Umbilical cord (tissue), 2 donors: ENCODE measurements around the gene OR56A4. TPM values are rescaled to one million over a fixed set of nuclear protein-coding genes. Genes with fewer than 3 reads are reported as not detected.

Experiments
- DNase-seq: peaks from one replicate; pipeline ENCODE4 v3.0.0-alpha.2; 2015; ENCODE audit warnings: low spot score
- total RNA-seq: library from RNA; depleted of rRNA; stranded (reverse); fragments of >200 nt; gene quantifications from one replicate; pipeline ENCODE4 v1.2.3, GENCODE V29; 2014; ENCODE audit warnings: low replicate concordance; ENCODE audit not compliant: insufficient read depth

Gene OR56A4, protein sequence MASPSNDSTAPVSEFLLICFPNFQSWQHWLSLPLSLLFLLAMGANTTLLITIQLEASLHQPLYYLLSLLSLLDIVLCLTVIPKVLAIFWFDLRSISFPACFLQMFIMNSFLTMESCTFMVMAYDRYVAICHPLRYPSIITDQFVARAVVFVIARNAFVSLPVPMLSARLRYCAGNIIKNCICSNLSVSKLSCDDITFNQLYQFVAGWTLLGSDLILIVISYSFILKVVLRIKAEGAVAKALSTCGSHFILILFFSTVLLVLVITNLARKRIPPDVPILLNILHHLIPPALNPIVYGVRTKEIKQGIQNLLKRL
- 2.4 TPM for total RNA-seq

DNA sequence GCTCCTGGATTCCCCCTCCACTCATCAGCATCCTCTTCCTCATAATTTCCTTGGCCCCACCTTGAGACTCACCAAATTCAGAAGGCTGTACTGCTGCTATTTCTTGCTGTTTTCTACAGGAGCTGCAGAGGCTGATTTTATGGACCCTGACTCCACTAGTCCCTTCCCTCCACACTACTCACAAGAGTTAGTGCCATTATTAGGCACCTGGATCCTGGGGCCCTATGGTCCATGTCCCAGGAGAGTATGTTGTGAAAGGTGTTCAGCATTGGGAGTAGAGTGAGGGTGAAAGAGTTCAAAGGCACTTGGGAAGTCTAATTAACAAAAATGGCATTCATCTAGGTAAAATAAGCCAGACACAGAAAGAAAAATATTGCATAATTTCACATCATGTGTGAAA is at the start of gene OR56A4:
Gene OR56A4, minus strand, starts transcription at position 101 of the 400 bp plus-strand sequence. CDS start 3,954 bp downstream, outside the sequence.
- DNase-seq, result no peak

DNA sequence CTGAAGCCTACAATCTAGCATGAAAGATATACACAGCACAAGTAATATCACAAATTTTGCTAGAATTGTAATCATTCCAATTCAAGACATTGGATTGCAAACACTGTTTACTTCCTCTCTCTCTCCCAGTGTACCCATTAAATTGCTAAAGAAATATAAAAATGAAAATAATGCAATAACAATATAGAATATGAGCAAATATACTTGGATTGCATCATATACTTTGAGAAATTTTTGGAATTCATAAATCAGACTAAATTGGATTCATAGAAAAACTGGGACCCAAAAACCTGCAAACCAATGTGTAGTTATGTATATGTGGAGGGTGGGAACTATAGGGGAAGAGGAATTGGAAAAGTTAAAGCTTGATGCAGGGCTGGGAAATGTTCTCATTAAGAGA is 48.8 kb upstream of the OR56A4 start:
- DNase-seq, result no peak

DNA sequence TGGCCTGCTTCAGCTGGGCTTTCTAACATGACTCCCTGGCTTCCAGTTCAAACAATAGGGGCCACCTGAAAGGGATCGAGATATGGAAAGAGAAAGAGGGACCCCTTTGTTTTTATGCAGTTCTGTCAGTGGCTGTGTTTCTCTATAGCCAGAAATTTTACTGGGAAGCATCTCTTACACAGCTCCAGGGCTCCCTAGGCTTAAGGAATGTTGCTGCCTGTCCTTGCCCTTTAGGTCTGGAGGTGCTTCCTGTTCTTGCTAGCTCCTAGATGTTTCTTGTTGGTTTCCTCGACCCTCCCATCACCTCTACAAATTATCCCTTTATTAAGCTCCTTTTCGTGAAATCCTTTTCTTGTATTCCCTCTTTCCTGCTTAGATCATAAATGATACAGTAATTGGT is 45.6 kb upstream of the OR56A4 start:
- DNase-seq, result no peak

DNA sequence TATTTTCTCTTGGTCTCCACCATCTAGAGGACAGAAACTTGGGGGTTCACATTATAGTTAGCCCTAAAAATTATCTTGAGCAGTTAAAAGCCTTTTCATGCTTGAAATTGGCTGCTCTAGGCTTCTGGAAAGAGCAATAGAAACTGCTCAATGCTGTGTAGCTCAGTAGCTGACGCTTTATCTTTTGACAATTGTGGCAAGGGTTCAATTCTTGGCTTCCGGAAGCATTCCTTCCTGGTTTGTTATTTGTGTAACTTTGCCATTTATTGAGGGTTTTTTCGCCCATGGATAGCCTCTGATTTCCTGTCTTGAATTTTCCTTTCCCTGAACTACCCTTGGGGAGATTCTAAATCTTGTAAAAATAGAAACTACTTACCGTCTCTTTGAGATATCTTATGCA is 34.1 kb upstream of the OR56A4 start:
- DNase-seq, result no peak

DNA sequence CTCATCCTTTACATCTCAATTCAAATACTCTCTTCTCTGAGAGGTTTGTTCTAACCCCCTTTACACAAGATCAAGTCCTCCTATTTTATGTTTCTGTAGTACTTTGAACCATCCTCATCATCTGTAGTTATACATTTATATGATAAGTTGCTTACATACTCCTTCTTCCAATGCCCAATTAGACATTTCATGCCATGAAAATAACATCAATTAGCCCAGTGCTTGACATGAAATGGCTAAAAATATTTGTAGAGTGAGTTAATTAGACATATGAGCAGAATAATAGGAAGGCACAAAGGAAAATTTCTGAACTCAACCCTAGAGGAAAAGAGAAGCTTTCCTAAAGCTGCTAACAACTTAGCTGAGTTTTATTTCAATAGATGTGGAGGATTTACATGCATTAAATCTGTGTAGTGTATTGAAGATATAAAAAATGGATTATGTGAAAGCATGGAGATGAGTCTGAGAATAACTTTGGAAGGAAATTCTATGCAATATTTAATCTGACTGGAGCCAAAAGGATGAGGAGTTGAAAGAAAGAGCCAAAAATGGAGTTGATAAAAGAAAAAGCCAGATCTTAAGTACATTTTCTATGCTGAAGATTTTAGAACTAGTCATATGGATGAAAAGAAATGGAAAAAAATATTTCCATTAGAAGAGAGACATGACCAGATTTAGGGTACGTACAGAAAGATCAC is 24.1 kb upstream of the OR56A4 start, which contains the start of gene OR56A1:
Gene OR56A1, minus strand, starts transcription at position 51 of the 698 bp plus-strand sequence. CDS start 3,066 bp downstream, outside the sequence.
- no peak for DNase-seq

DNA sequence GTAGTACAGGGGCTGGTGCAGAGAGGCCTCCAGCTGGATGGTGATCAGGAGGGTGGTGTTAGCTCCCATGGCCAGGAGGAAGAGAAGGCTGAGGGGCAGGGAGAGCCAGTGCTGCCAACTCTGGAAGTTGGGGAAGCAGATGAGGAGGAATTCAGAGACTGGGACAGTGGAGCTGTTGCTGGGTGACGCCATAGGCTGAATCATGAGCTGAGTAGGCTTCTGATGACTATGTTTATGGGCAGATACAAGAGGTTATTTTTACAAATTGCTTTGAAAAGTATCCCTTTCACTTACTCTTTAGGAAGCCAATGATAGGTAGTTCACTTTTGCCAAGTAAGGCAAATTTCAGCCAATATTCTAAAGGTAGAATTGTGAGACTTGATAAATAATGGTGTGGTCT is 20.8 kb upstream of the OR56A4 start:
- DNase-seq, result no peak

DNA sequence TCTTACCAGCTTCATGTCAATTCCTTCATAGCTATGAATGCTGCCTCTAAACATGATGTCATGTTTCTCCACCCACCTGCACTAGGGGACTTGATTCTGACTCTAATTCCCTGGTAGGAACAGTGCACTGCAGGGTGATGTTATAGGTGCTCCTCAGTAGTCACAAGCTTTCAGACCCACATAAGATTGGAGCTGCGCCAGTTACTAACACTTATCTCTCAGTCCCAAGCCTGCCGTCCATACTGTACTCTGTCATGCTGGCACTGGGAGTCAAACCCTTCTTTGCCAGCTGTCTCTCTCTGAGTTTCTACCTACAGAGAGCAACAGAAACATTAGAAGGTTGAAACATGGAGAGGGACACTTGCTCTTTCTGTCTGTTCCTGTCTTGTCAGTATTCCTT is 18.3 kb upstream of the OR56A4 start:
- DNase-seq, result no peak

DNA sequence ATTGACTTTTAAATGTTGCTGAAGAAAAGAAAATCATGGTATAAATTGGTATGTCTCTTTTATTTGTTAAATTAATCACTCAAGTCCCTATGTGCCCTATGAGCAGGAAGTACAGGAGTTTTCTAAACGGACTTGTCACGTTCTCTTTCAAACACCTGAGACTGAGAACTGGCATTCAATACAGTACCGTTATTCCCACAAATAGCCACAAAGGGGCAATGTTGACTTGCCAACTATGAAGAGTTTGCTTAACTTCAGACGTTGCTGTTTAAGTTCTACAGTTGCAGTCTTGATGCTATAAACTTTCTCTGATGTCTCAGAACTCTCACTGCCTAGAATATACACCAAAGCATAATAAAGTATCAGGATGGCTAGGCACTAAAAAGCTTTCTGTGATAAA is 16.2 kb upstream of the OR56A4 start:
- peak; percentile 70 for DNase-seq

DNA sequence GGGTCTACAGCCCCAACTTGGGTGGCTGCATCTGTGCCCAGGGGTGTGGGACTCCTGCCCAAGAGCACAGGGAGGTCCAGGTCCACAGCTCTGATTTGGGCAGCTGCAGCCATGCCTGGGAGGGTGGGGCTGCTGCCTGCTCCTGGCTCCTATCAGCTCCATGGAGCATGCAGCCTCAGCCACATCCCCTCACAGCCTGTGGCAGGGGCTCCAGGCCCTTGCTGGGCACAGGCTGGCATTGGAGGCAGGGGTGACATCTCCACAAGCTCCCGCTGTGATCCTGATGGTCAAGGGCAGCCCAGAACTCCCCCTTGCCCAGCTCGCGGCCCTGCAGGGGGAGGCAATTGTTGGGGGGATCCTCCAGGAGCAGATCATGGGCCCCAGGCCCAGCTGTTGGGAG is 6.3 kb upstream of the OR56A4 start:
- DNase-seq, result no peak

DNA sequence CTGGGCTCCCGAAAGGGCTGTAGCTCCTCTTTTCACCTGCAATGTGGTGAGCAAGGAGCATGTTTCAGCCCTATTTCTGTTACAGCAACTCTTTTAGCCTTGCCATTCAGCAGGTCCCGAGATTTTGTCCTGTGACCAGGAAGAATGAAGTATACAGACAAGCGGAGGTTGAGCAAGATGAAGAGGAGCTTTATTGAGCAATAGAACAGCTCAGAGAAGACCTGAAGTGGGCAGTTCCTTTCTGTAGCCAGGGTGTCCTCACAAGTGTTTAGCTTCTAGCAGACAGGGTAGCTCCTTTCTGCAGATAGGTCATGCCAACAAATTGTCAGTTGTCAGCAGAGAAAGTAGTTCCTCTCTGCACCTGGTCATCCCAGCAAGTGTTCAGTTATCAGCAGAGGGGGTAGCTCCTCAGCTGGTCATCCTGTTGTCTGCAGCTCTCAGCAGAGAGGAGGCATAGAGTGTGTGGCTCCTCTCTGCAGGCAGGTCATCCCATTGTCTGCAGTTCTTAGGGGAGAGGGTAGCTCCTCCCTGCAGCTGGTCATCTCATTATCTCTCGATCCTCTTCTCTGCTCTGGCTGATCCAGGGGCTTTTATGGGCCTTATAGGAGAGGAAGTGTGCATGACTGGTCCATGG is 5.4 kb upstream of the OR56A4 start:
- DNase-seq, result no peak

DNA sequence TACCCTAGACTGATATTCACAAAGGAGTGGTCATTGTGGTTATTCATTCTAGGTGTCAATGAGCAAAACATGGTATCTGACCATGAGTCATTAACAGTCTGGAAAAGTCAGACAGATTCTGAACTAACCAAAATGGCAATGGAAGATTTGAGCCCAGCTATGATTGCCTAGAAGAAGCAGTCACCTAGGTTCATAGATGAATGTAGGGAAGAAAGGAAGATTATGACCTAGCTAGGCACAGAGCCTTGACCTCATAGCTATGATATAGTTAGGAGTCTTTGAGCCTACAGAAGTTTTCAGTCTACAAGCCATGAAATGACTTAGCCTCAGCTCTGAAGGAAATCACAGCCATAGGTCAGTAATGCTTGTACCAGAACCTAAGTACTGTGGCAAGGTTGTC is 351 bp downstream of the OR56A4 start:
- no peak for DNase-seq

DNA sequence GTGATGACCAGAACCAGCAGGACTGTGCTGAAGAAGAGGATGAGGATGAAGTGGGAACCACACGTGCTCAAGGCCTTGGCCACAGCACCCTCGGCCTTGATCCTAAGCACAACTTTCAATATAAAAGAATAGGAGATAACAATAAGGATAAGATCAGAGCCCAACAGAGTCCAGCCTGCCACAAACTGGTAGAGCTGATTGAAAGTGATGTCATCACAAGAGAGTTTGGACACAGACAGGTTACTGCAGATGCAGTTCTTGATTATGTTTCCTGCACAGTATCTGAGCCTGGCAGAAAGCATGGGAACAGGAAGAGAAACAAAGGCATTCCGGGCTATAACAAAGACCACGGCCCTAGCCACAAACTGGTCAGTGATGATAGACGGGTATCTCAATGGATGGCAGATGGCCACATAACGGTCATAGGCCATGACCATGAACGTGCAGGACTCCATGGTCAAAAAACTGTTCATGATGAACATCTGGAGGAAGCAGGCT is 4.5 kb downstream of the OR56A4 start:
- no peak for DNase-seq

DNA sequence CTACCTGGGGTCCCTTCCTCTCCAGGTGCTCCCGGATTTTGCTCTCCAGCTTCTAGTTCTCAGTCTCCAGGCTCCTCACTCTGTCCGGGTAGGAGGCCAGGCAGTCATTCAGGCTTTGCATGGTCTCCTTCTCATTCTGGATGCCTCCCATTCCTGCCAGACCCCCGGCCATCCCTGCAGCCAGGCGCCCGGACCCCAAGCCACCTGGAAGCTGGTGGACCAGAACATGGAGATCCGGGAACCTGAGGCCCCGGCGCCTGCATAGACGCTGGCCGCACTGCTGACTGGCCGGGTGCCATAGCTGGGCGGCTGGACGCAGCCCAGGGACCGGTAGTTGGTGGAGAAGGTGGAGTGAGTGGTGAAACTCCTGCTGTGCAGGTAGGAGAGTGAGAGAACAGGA is 12.0 kb downstream of the OR56A4 start:
- no peak for DNase-seq

DNA sequence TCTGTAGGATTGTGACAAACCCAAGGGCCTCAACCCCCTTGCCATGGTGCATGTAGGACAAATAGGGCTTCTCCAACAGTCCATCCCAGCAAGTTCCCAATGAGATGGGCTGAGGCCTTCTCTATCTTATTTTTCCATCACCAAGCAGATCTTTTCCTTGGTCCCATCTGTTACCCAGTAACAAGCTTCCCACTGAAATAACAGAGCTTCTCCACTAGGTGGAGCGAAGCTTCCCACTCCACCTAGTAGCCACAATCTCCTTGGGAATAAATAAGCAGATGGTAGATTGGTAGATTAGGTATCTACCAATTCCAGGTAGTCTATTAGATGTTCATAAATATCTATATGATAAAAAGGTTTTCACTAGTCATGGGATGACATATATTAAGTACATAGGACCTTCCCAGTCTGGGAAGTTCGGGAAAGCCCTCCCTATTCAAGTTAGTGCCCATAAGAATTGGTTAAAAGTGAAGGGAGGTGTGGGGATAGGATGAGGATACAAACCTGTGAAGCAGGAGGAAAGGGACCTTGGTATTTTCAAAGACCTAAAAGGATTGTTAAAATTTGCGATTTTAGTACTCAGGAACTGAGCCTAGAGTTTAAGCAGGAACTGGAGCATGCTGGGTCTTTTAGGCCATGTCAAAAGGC is 14.0 kb downstream of the OR56A4 start:
- no peak for DNase-seq

DNA sequence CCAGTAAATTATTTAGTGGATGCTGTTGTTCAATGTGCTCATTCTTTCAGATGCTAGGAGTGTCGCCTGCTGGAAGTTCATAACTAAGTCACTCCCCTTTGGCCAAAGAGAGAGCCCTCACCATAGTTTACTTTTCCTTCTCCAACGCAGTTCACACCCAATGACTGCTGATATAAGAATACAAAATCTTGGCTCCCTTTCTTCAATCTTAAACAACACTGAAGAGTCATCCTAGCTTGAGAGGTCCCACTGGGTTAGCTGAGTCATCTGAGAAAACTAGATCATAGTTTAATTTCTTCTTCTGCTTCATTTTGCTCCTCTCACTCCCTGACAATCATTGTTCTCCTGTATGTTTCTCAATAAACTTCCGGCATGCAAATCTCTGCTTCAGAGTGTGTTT is 14.6 kb downstream of the OR56A4 start:
- no peak for DNase-seq

DNA sequence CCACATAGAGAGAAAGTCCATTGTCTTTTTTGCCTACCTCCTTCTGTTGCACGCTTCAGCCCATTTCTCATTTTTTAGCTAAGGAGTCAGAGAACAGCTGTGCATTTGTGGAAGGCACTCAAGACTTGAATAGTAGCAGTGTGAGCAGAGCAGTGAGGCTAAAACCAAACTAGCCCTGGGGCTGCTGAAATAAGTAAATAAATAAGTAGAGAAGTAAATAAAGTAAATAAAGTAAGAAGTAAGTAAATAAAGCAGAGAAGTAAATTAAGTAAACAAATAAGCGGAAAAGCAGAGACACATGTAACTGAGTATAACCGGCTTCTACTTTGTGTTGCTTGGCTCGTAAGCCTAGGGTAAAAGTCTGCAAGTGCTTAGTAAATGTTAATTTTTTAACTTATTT is 17.5 kb downstream of the OR56A4 start:
- DNase-seq, result no peak

DNA sequence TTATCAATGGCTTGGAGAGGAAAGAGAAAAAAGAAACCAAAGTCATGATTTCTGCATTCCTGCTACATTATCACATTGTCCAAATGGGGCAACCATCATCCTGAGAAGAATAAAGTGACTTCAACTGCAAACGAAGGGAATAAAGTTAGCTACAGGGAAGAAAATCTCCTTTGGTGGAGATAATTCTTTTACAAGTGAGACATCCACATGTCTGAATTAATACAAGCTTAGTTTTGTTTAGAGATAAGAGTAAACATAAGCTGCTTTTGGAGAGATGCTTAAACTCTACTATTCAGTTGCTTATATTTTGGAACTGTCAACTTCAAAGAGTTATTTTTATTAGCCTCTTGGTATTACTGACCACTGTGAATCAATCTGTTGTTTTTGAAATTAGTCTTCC is 19.9 kb downstream of the OR56A4 start, which contains the start of gene OR52L1:
Gene OR52L1, minus strand, starts transcription at position 101 of the 400 bp plus-strand sequence. Its CDS starts 55 bp downstream, at position 46.
- no peak for DNase-seq

DNA sequence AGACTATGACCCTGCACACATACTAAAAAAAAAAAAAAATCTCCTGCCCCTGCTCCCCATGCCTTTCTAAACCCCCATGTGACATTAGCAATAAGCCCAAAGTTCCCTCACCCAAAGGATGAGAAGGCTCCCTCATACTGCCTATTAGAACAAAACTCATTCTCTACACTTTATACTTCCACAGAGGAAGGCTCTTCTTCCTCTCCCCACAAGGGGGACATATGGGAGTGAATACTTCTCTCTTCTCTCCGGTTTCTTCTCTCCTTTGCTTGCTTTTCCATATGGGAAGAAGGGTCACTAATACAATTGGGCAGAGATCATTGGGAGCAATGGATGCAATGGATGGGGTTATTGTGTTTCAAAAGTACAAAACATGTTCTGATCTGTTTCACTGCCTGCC is 23.3 kb downstream of the OR56A4 start:
- no peak for DNase-seq

DNA sequence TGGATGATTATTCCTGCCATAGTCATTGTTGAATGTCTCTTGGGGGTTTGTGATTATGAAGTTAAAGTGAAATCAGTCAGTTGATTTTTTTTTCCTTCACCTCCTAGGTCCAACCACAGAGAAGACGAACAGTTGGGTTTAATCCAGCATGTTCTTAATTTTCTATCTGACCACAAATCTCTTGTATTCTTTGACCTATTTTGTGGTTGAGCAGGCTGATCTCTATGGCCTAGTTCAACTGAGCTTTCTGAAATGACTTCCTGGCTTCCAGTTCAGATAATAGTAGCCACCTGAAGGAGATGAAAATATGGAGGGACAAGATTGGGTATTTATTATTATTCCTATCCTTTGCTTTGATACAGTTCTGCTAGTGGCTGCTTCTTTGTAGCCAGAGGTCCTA is 33.2 kb downstream of the OR56A4 start:
- DNase-seq, result no peak

DNA sequence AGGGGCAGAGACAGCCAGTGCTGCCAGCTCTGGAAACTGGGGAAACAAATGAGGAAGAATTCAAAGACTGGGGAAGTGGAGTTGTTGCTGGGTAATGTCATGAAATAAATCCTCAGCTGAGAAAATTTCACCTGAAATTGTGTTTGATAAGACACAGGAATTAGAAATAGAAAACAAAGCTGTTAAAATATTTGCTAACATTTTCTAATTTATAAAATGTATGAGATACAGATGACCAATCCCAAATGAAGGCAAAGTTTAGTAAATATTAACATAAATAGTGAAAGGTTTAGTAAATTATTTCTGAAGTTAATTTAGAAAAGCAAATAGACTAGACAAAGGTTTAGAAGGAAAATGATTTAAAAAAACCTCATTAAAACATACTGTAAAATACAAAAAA is 38.4 kb downstream of the OR56A4 start, which contains the start of gene OR56A5:
Gene OR56A5, minus strand, starts transcription at position 101 of the 400 bp plus-strand sequence. Its CDS starts 0 bp downstream, at position 101.
- no peak for DNase-seq

DNA sequence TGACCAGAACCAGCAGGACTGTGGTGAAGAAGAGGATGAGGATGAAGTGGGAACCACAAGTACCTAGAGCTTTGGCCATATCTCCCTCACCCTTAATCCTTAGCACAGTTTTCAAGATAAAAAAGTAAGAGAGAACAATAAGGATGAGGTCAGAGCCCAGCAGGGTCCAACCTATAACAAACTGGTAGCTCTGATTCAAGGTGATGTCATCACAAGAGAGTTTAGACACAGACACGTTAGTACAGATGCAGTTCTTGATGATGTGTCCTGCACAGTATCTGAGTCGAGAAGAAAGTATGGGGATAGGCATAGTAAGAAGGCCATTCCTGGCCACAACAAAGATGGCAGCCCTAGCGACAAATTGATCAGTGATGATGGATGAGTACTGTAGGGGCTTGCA is 39.0 kb downstream of the OR56A4 start:
- no peak for DNase-seq

DNA sequence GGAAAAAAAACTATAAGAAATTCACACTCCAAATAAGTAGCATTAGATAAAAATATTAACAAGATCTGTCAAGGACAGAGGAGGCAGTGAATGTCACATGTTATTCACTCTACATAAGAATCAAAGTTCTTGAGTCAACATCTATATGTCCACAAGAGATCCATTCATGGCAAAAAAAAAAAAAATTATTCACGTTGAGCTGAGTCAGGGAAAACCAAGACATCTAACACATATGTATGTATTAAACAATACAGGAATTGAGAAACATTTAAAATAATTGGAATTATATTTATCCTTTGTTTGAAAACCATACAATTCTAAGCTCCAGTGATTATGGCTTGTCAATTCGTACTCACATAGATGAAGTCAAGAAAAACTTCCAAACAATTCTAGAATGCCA is 39.8 kb downstream of the OR56A4 start:
- DNase-seq, result no peak
